Endothelial cell of umbilical vein (primary cell): Measurements from ENCODE around the gene ECEL1. TPM values are rescaled to one million over a fixed set of nuclear protein-coding genes. Genes with fewer than 3 reads are reported as not detected.

Experiments used
- BruUV-seq: library from RNA; stranded (reverse); fragments of 400-500 nt; replicated peaks from 2 replicates; lab custom pipeline; 2021; lab: Mats Ljungman, UMichigan
- CTCF ChIA-PET: fragments of 300-600, 350-600 bp; sonication (Branson Sonifier 250); formaldehyde crosslinking; loops from one replicate; lab custom pipeline; 2021; ENCODE audit warnings: antibody characterized with exemption, inconsistent platforms; lab: Charles Lee
- POLR2A ChIA-PET: fragments of 300-600, 350-600 bp; sonication (Branson Sonifier 250); formaldehyde crosslinking; loops from one replicate; lab custom pipeline; 2021; ENCODE audit warnings: antibody characterized with exemption, inconsistent platforms; lab: Charles Lee
- DNase-seq: peaks from one replicate; pipeline ENCODE4 v3.0.0-alpha.2; 2011; ENCODE audit warnings: low read depth, low spot score
- FAIRE-seq: peaks from 2 replicates; lab custom pipeline; 2011; peaks lifted over from hg19 to GRCh38; lab: Jason Lieb, UNC
- H2AFZ ChIP-seq: 2 replicates; pipeline ENCODE4 v1.6.0; 2012; ENCODE audit warnings: low read depth, low read length, control low read depth, inconsistent platforms
- H3K27ac ChIP-seq: 2 replicates; pipeline ENCODE4 v1.5.1; 2011; ENCODE audit warnings: low read depth, mild to moderate bottlenecking, control low read depth, low read length, moderate library complexity; ENCODE audit not compliant: insufficient read depth
- H3K27me3 ChIP-seq, 2 experiments: 2 replicates each; pipeline versions ENCODE4 v1.6.0 to v1.6.1; 2011; ENCODE audit warnings: low read length in 2 of 2, mixed read lengths in 1 of 2; ENCODE audit not compliant: control insufficient read depth in 2 of 2, insufficient read depth in 2 of 2
- H3K36me3 ChIP-seq, 2 experiments: 2 replicates in 1 of 2; 3 replicates in 1 of 2; pipeline ENCODE4 v1.5.1; 2011; ENCODE audit warnings: low read length in 2 of 2, mild to moderate bottlenecking in 1 of 2, moderate library complexity in 1 of 2; ENCODE audit not compliant: control insufficient read depth in 2 of 2, insufficient read depth in 2 of 2; ENCODE audit errors: extremely low read depth in 1 of 2
- H3K4me1 ChIP-seq: 3 replicates; pipeline ENCODE4 v1.5.1; 2011; ENCODE audit warnings: mild to moderate bottlenecking, low read length; ENCODE audit not compliant: control insufficient read depth, insufficient read depth; ENCODE audit errors: extremely low read depth
- H3K4me2 ChIP-seq: 2 replicates; pipeline ENCODE4 v1.6.1; 2011; ENCODE audit warnings: low read length, control low read depth, mixed read lengths; ENCODE audit not compliant: insufficient read depth
- H3K4me3 ChIP-seq, 3 experiments: fragments of 200-600 bp in 1 of 3; sonication (generic), shearing (Covaris generic) in 1 of 3; replicated peaks in 1 of 3; 2 replicates each; pipeline ENCODE4 v1.5.1; 2011 to 2016; ENCODE audit warnings: control low read depth in 3 of 3, low read length in 3 of 3, mild to moderate bottlenecking in 2 of 3, inconsistent platforms in 1 of 3, low read depth in 1 of 3, moderate library complexity in 1 of 3; ENCODE audit not compliant: insufficient read depth in 1 of 3
- H3K79me2 ChIP-seq: 2 replicates; pipeline ENCODE4 v1.6.0; 2012; ENCODE audit warnings: low read length, inconsistent platforms; ENCODE audit not compliant: control insufficient read depth, insufficient read depth
- H3K9ac ChIP-seq: replicated peaks from 2 replicates; pipeline ENCODE3; 2011; ENCODE audit warnings: low read length, control low read depth; ENCODE audit not compliant: insufficient read depth; ENCODE audit errors: extremely low read depth
- H3K9me1 ChIP-seq: replicated peaks from 3 replicates; pipeline ENCODE4 v1.6.0; 2011; ENCODE audit warnings: mild to moderate bottlenecking, low read length; ENCODE audit not compliant: control insufficient read depth, insufficient read depth; ENCODE audit errors: extremely low read depth
- H3K9me3 ChIP-seq: replicated peaks from 2 replicates; pipeline ENCODE4 v1.5.1; 2012; ENCODE audit warnings: low read length, inconsistent platforms; ENCODE audit not compliant: control insufficient read depth, insufficient read depth
- H4K20me1 ChIP-seq: replicated peaks from 2 replicates; pipeline ENCODE3; 2011; ENCODE audit warnings: mild to moderate bottlenecking, low read length; ENCODE audit not compliant: control insufficient read depth, insufficient read depth; ENCODE audit errors: extremely low read depth
- CTCF ChIP-seq, 2 donors: IDR thresholded peaks; 1 replicate in 1 of 2; 2 replicates in 1 of 2; pipeline ENCODE4 v1.5.1; 2011; ENCODE audit warnings: low read length in 2 of 2, mild to moderate bottlenecking in 2 of 2, moderate library complexity in 2 of 2, control low read depth in 1 of 2, inconsistent platforms in 1 of 2, low read depth in 1 of 2; ENCODE audit not compliant: insufficient read depth in 1 of 2; ENCODE audit errors: extremely low read depth in 1 of 2
- EZH2 ChIP-seq: IDR thresholded peaks from 2 replicates; pipeline ENCODE4 v1.6.1; 2012; ENCODE audit warnings: borderline replicate concordance, low read depth, mild to moderate bottlenecking, moderate library complexity, low read length, inconsistent platforms; ENCODE audit not compliant: severe bottlenecking
- FOS ChIP-seq: IDR thresholded peaks from 2 replicates; pipeline ENCODE4 v1.6.1; 2011; ENCODE audit warnings: mild to moderate bottlenecking, low read length, moderate library complexity, borderline replicate concordance; ENCODE audit not compliant: insufficient read depth
- GATA2 ChIP-seq: IDR thresholded peaks from 2 replicates; pipeline ENCODE4 v1.7.0; 2011; ENCODE audit warnings: low read depth, mild to moderate bottlenecking, moderate library complexity, mixed read lengths, low read length; ENCODE audit not compliant: insufficient read length, insufficient read depth
- JUN ChIP-seq: IDR thresholded peaks from 2 replicates; pipeline ENCODE4 v1.6.1; 2011; ENCODE audit warnings: borderline replicate concordance, low read depth; ENCODE audit not compliant: insufficient read length, insufficient read depth
- MYC ChIP-seq: IDR thresholded peaks from one replicate; pipeline ENCODE4 v1.6.1; 2011; ENCODE audit warnings: mild to moderate bottlenecking, low read depth, low read length
- POLR2A ChIP-seq: IDR thresholded peaks from 2 replicates; pipeline ENCODE4 v1.6.1; 2012; ENCODE audit warnings: low read depth, mild to moderate bottlenecking, control low read depth, low read length
- POLR2AphosphoS5 ChIP-seq: IDR thresholded peaks from 2 replicates; pipeline ENCODE4 v1.6.1; 2012; ENCODE audit warnings: low read depth, mild to moderate bottlenecking, control low read depth, low read length, moderate library complexity; ENCODE audit not compliant: insufficient read depth
- dilution Hi-C: fragments of 300-500 bp; cut with MboI; formaldehyde crosslinking; loops from one replicate; pipeline ENCODE4 v1.15.0; 2019; ENCODE audit warnings: low sequenced_read_pairs; ENCODE audit not compliant: extremely low pct_ligation_motif_present
- intact Hi-C: fragments of 100-400 bp; cut with micrococcal nuclease; formaldehyde crosslinking; loops from one replicate; pipeline ENCODE4 v1.10.0; 2022
- polyA plus RNA-seq, 4 experiments: library from polyadenylated mRNA; depleted of rRNA in 3 of 4; stranded (reverse) in 3 of 4; unstranded in 1 of 4; fragments of >200 nt; gene quantifications; 2 replicates each; pipeline versions ENCODE4 v1.2.1 to v1.2.3, GENCODE V29; 2011 to 2012; ENCODE audit warnings: missing spikeins in 1 of 4
- total RNA-seq: library from RNA; stranded (reverse); gene quantifications from 2 replicates; pipeline ENCODE4 v1.2.3, GENCODE V29; 2021
- TF ChIP-seq, protein P1 (sequence below): IDR thresholded peaks from 2 replicates; pipeline ENCODE4 v1.6.1; 2011; ENCODE audit not compliant: insufficient read depth, insufficient read length

The ECEL1 gene
- total and polyA plus RNA-seq, 2 donors (not counting 3 experiments of a cell fraction or from before 2014, with no cell fraction given), result not detected

DNA sequence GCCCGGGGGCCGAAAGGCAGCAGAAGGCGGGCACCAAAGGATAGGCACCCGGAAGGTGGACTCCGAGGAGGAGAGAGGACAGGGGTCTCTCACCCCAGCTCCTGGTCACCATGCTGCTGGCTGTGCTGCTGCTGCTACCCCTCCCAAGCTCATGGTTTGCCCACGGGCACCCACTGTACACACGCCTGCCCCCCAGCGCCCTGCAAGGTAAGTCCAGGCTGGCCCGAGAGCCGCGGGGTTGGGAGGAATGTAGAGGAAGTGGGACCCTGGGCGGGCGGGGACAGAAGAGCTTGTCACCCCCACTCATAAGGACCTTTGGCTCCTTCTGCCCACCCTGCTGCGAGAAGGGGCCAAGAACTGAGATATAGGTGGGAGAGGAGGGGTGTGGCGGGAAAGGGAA lies 32.9 kb upstream of the ECEL1 start:
- Histone ChIP-seq H3K9me1 (no peaks in the 10 kb centered on the region), H3K9me3 (no peaks in the 10 kb centered on the region), H3K79me2 (no peaks in the 10 kb centered on the region), H2AFZ (no peak overlapping the region), H3K36me3 (no peaks in the 10 kb centered on the region), H3K27ac (no peak overlapping the region), H4K20me1 (no peaks in the 10 kb centered on the region), H3K4me1 (no peaks in the 10 kb centered on the region), H3K4me2 (no peak overlapping the region), H3K4me3 (no peak overlapping the region), H3K9ac (no peak overlapping the region), H3K27me3 (peaks cover 21 to 31% of the 10 kb centered on the region in 2 experiments)
- no peak for FAIRE-seq
- DNase-seq, result no peak
- intact Hi-C loops (loop anchor here (5.0 kb wide), 1 partner anchor 613 kb away; no protein-coding TSS in a partner anchor), dilution Hi-C loops (no loop called here)
- no TSS peak for BruUV-seq
- no peak for TF ChIP-seq POLR2AphosphoS5
- TF ChIP-seq JUN, result no peak
- no peak for TF ChIP-seq EZH2
- no peak for TF ChIP-seq FOS
- TF ChIP-seq MYC, result no peak
- TF ChIP-seq, protein P1, sequence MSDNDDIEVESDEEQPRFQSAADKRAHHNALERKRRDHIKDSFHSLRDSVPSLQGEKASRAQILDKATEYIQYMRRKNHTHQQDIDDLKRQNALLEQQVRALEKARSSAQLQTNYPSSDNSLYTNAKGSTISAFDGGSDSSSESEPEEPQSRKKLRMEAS, result no peak
- no peak for TF ChIP-seq CTCF (IDR thresholded peaks at IDR 0.05; ENCODE audit: extremely low read depth in 1 of 2, insufficient read depth in 1 of 2, low read depth in 1 of 2, low read length in 2 of 2)
- no peak for TF ChIP-seq GATA2
- TF ChIP-seq POLR2A, result no peak
- ChIA-PET POLR2A (no interaction called here), CTCF (interaction anchor here (1.3 to 4.6 kb wide), 3 partner anchors 73 to 619 kb away, joined by 9 to 44 read pairs (median 9); no protein-coding TSS in a partner anchor)
